Activated gamma-delta T cell treated with Interleukin-2 at 50 U/mL for 16 hours (primary cell): ENCODE measurements around the gene RNF213.

Source experiments
- DNase-seq: peaks from one replicate; pipeline ENCODE4 v3.0.0-alpha.2; 2020

RNF213 gene

GRCh38 chr17:80260791-80261158 is at the start of gene RNF213:
Gene RNF213 (plus strand): TSS chr17:80260852. CDS start chr17:80263682, 2,830 bp downstream.
- DNase-seq, result peak; percentile 53

- DNase-seq, result no peak
Measured at GRCh38 chr17:80212109-80212508, 48.5 kb upstream of the RNF213 start.

- DNase-seq, result no peak
Measured at GRCh38 chr17:80212511-80212910, 48.1 kb upstream of the RNF213 start.

- no peak for DNase-seq
Measured at GRCh38 chr17:80212962-80213642, 47.5 kb upstream of the RNF213 start.

GRCh38 chr17:80213643-80213975 is 47.0 kb upstream of the RNF213 start:
- DNase-seq, result no peak

GRCh38 chr17:80214012-80214877 is 46.4 kb upstream of the RNF213 start:
- no peak for DNase-seq

- DNase-seq, result no peak
Measured at GRCh38 chr17:80214878-80215210, 45.8 kb upstream of the RNF213 start.

- DNase-seq, result no peak
Measured at GRCh38 chr17:80216473-80217456, 43.9 kb upstream of the RNF213 start.

- DNase-seq, result no peak
Measured at GRCh38 chr17:80217703-80218362, 42.8 kb upstream of the RNF213 start.

- no peak for DNase-seq
Measured at GRCh38 chr17:80218391-80218790, 42.3 kb upstream of the RNF213 start.

- peak; percentile 95 for DNase-seq
Measured at GRCh38 chr17:80219013-80219762, 41.5 kb upstream of the RNF213 start.

GRCh38 chr17:80219763-80220053 is 40.9 kb upstream of the RNF213 start:
- DNase-seq, result no peak

- DNase-seq, result peak; percentile 46
Measured at GRCh38 chr17:80220054-80220735, 40.5 kb upstream of the RNF213 start, which contains the start of the genes SGSH and SLC26A11. Gene SGSH (minus strand): TSS chr17:80220333. CDS start chr17:80220313, 20 bp downstream. Gene SLC26A11 (plus strand): TSS chr17:80220427. CDS start chr17:80221561, 1,134 bp downstream.

- no peak for DNase-seq
Measured at GRCh38 chr17:80220736-80221215, 39.9 kb upstream of the RNF213 start.

- DNase-seq, result no peak
Measured at GRCh38 chr17:80221351-80222105, 39.1 kb upstream of the RNF213 start.

- no peak for DNase-seq
Measured at GRCh38 chr17:80222376-80223141, 38.1 kb upstream of the RNF213 start.

GRCh38 chr17:80223142-80223815 is 37.4 kb upstream of the RNF213 start:
- no peak for DNase-seq

GRCh38 chr17:80223838-80224497 is 36.7 kb upstream of the RNF213 start:
- DNase-seq, result no peak
